ENCODE measurements around the gene LGALS14.
"Not testable (repeated sequence)": the region's sequence is repeated elsewhere in the genome, so short reads cannot be mapped to it uniquely, and the experiment has no call there.

Gene LGALS14

GRCh38 chr19:39695759-39696158 lies 8.5 kb upstream of the LGALS14 start:
- DNase-seq (ENCODE audit: low read depth), result no peak

DNA sequence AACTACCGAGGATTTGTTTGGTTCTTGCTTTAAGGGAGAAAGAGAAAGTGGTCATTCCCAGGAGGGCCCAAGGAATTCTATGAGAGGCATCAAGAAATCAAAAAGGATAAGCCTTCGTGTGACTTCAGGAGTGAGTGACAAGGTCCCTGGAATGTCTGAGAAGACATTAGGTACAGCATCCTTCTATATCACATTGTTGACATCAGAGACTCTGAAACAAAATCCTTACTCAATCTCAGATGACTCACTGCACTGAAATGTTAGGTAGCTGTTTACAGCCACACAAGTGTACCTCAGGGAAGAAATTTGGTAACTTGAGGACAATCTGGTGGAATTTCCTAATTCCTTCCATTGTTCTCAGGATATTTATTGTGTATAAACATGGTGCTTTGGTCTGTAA lies 7.9 kb upstream of the LGALS14 start:
- no peak for DNase-seq (ENCODE audit: low read depth)

GRCh38 chr19:39698535-39698934 lies 5.7 kb upstream of the LGALS14 start:
- no peak for DNase-seq (ENCODE audit: low read depth)

- no peak for DNase-seq (ENCODE audit: low read depth)
These were observed 3.0 kb upstream of the LGALS14 start for GRCh38 chr19:39701291-39701690.

DNA sequence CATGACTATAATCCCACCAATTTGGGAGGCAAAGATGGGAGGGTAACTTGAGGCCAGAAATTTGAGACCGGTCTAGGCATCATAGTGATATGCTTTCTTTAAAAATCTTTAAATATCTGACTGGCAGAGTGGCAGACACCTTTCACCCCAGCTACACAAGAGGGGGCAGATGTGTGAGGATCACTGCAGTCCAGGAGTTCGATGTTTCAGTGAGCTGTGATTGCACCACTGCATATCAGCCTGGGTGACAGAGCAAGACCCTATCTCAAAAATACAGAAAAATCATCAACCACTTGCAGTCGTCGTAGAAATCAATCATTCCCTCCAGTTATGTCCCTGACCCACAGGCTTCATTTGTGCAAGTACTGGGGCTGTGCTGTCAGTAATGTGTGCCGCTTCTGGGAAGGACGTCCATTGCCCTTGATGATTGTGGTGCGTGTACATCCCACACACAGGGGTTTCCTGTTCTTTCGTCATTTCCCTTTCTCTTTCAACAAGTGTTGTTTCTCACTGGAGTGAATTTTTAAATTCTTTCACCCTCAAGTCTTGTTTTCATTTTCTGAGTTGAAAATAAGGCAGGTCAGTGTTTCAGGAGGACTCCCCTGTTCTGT lies 1.4 kb downstream of the LGALS14 start:
- DNase-seq (ENCODE audit: low read depth), result no peak

GRCh38 chr19:39708594-39708993 lies 4.3 kb downstream of the LGALS14 start:
- DNase-seq (ENCODE audit: low read depth), result no peak

- DNase-seq (ENCODE audit: low read depth), result no peak
These were observed 5.0 kb downstream of the LGALS14 start for GRCh38 chr19:39709026-39709872.

DNA sequence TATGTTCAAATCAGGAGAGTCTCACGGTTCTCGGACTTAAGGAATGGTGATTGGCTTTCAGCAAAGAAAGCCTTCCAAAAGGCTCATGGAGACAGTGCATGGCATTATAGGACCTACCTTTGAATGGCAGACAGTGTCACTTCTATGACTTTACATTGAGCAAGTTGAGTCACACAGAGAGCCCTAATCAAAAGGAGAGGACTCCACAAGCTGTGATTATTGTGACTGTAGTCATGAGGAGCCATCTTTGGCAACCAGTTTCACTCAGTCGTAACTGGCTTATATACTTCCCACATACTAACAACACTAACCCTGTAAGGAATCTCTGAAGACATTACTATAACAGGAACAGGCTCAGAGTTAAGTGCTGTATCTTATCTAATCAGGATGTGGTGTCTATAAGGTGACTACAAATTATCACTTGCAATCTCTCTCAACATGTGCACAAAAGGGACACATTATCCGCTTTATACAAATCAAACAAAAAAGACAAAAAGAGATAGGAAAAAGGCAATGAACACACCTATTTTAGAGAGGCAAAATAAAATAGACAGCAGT lies 6.1 kb downstream of the LGALS14 start:
- no peak for DNase-seq (ENCODE audit: low read depth)

GRCh38 chr19:39720144-39720543 lies 15.9 kb downstream of the LGALS14 start:
- not testable (repeated sequence) for DNase-seq (ENCODE audit: low read depth)

DNA sequence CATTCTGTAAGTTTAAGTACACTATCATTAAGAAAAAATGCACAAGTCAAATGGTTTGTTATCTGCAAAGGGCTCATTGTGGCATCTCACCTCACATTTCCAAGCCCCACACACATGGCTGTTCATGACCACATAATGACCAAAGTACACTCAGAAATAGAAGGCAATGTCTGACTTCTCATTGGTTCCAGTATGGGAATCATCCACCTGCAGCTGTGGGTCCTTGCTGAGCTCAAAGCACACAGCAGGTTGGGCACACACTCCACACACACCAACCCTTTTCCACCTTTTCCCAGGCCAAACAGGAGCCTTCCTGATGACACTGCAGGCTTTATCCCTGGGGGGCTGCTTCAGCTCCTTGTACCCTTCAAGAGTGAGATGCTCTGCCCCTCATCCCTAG lies 21.7 kb downstream of the LGALS14 start:
- DNase-seq (ENCODE audit: low read depth), result no peak

- DNase-seq (ENCODE audit: low read depth), result no peak
These were observed 23.0 kb downstream of the LGALS14 start for GRCh38 chr19:39727070-39727800.

DNA sequence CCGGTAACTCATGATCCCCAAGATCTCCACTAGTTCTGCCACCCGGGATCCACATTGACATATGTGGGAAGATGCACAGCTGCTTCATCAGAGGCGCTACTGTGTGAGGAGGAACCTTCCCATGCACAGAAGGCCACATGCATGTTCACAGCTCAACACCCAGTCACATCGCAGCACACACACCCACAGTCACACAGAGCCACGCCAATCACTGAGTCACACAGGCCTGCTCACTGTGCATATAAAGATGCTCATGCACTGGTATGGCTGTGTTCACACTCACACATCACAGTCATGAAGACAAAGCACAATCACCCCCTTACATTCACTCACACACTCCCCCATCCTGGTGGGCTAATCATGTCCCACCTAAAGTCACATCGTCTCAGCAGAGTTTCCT lies 23.8 kb downstream of the LGALS14 start:
- DNase-seq (ENCODE audit: low read depth), result no peak

- no peak for DNase-seq (ENCODE audit: low read depth)
These were observed 25.3 kb downstream of the LGALS14 start for GRCh38 chr19:39729594-39729993.

DNA sequence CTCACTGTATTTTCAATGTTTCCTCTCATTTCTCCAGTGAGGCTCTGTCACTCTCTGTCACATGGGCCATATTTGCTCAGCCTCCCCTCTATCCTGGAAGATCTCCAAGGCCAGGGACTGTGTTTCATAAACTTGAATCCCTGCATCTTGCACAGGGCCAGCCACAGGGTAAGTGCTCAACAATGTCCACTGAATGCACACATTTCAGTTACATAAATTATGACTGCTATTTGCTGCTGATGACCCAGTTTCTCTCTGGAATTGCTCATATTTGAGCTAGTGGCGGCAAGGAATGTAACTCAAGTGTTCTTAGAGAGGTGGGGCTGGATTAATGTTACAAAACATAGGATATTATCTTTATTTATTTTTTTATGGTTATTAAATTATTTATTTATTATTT lies 27.4 kb downstream of the LGALS14 start:
- no peak for DNase-seq (ENCODE audit: low read depth)

DNA sequence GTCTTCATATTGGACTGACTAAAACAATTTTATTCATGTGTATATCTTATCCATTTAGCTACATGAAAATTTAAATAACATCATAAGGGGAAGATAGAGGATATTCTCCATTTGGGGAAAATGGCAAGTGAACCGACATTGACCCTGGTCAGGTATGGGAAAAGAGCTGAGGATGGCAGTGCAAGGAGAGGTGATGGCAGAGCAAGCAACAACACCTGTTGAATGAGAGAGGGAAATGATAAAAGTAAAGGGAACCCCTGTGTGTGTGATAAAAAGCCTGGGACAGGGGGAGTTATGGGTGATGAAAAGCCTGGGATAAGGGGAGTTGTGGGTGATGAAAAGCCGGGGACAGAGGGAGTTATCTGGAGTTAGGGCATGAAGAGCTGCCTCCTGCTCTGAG lies 29.6 kb downstream of the LGALS14 start:
- no peak for DNase-seq (ENCODE audit: low read depth)

- no peak for DNase-seq (ENCODE audit: low read depth)
These were observed 31.4 kb downstream of the LGALS14 start for GRCh38 chr19:39735688-39736087.

GRCh38 chr19:39736088-39736487 lies 31.8 kb downstream of the LGALS14 start:
- no peak for DNase-seq (ENCODE audit: low read depth)

GRCh38 chr19:39737351-39737750 lies 33.1 kb downstream of the LGALS14 start:
- DNase-seq (ENCODE audit: low read depth), result no peak

- no peak for DNase-seq (ENCODE audit: low read depth)
These were observed 33.6 kb downstream of the LGALS14 start, which contains the start of gene CLC for GRCh38 chr19:39737891-39738290. CLC (minus strand) TSS chr19:39738029; CDS start chr19:39737952, 77 bp downstream.

- no peak for DNase-seq (ENCODE audit: low read depth)
These were observed 34.5 kb downstream of the LGALS14 start for GRCh38 chr19:39738814-39739213.

- no peak for DNase-seq (ENCODE audit: low read depth)
These were observed 36.1 kb downstream of the LGALS14 start for GRCh38 chr19:39740395-39740794.

DNA sequence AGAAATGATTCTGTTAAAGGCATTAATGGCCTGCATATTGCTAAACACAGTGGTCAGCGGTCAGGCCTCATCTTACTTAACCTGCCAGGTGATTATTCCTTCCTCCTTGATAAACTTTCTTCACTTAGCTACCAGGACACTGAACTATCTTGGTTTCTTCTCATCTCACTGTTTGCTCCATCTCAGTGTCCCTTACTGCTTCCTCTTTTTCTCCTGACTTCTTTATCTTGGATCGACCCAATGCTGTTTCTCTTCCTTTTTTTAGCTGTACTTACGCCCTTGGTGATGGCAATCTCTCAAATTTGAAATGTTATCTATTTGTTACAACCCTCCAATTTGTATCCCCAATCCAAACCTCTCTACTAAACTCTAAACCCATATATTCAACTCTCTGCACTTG lies 41.4 kb downstream of the LGALS14 start:
- DNase-seq (ENCODE audit: low read depth), result no peak
